GM12875 (cell line): ENCODE results near the gene USP49.

Source experiments
- H3K4me3 ChIP-seq: one replicate; pipeline ENCODE4 v1.5.1; 2011; ENCODE audit warnings: low read depth, low read length, control low read depth
- CTCF ChIP-seq: IDR thresholded peaks from 2 replicates; pipeline ENCODE4 v1.5.1; 2011; ENCODE audit warnings: low read depth, mild to moderate bottlenecking, control low read depth, inconsistent platforms, low read length, moderate library complexity, borderline replicate concordance; ENCODE audit not compliant: insufficient read depth

USP49 gene

GRCh38 chr6:41939848-41940758 is 44.9 kb upstream of the USP49 start:
- peak overlapping the region; percentile 87 for H3K4me3 ChIP-seq
- no peak for TF ChIP-seq CTCF

DNA sequence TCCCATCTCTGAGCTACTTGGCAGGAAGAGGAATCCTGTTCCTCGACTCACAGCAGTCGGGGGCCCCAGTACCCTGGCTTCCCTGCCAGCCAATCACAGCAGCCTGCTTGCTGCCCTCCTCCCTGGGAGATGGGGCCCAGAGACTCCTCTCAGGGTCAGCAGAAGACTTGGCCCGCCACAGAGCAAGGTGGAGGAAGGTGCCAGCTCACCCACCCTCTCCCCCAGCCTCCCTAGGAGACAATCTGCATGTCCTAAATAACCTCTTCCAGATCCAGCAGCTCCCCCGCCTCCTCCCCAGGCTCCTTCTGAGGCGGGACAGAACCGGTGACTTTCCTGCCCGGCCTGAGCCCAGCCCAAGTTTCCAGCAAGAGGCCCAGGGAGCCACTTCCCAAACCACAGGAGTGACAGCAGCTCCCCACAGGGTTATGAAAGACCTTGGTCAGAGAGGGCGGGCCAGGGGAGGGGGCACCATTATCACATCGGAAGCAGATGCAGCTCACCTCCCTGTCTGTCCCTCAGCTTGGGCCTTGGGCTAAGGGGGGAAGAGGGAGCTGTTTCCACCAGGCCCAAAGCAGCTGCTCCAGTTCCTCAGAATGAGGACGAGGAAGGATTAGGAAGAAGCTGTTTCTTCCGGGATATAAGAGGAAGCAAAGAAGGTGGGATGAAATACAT is 44.1 kb upstream of the USP49 start:
- H3K4me3 ChIP-seq: peak overlapping the region; percentile 87

DNA sequence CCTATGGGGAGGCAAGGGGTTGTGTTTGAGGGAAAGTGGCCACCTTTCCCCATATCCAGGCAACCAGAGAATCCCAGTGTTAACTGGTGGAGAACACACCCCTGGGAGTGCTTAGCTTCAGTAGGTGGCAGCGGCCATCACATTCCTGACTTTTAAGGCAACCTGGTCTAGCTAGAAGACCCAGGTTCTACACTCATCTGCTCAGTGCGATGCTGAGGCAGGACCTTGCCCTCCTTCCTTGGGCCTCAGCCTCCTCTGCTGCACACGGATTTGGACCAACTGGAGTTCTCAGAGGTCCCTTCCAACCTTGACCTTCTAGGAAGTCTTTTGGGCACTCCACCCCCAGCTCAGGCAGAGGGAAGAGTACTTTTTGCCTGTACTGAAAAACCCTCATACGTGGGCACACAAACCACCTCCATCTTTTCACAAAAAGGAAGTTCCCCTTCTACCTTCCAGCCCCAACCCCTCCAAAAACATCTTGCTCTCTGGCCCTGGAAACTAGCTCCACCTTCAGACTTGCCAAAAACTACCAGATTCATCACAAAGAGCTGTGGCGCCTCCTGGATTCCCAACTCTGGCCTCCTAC is 43.5 kb upstream of the USP49 start:
- no peak for TF ChIP-seq CTCF
- H3K4me3 ChIP-seq: no peak overlapping the region

More for the DNA sequence above, 44.1 kb upstream of the USP49 start:
- no peak for TF ChIP-seq CTCF

- TF ChIP-seq CTCF: no peak
- no peak overlapping the region for H3K4me3 ChIP-seq
Observed at GRCh38 chr6:41937861-41938574, 42.8 kb upstream of the USP49 start.

- TF ChIP-seq CTCF: no peak
- no peak overlapping the region for H3K4me3 ChIP-seq
Observed at GRCh38 chr6:41937472-41937860, 42.3 kb upstream of the USP49 start.

GRCh38 chr6:41936073-41936837 is 41.1 kb upstream of the USP49 start:
- no peak overlapping the region for H3K4me3 ChIP-seq
- TF ChIP-seq CTCF: peak; percentile 87
